K562 (cell line): ENCODE measurements around the gene PPP1R16B. TPM values are rescaled to one million over a fixed set of nuclear protein-coding genes. Genes with fewer than 3 reads are reported as not detected.

Source experiments
- polyA plus RNA-seq, 8 experiments: library from polyadenylated mRNA; depleted of rRNA in 4 of 8; stranded (reverse) in 5 of 8; unstranded in 3 of 8; fragments of >200 nt; fragmentation: Nextera tagmentation in 2 of 8; fragmentation: Illumina TruSeq in 1 of 8; extraction: Ambion mirVana in 2 of 8; extraction: Trizol in 1 of 8; gene quantifications; 2 replicates each; pipeline versions ENCODE4 v1.2.1 to v1.2.3, GENCODE V29; 2011 to 2014; ENCODE audit warnings: inconsistent platforms in 1 of 8, missing spikeins in 1 of 8
- small RNA-seq: library from RNA; depleted of rRNA; stranded (forward); fragments of <200 nt; gene quantifications from one replicate; pipeline ENCODE3, GENCODE V24; 2014
- total RNA-seq, 7 experiments: library from RNA; depleted of rRNA in 6 of 7; stranded (reverse); fragments of >200 nt in 6 of 7; fragmentation: Illumina TruSeq in 2 of 7; extraction: Trizol in 2 of 7; gene quantifications; 2 replicates each; pipeline versions ENCODE4 v1.2.1 to v1.2.3, GENCODE V29; 2011 to 2021; ENCODE audit warnings: low replicate concordance in 1 of 7

Gene PPP1R16B
- total and polyA plus RNA-seq, 9 of the 15 experiments (the other 6 are each of a cell fraction or from before 2014, with no cell fraction given) = 1.5 to 11.5 (median 6.8) TPM

Small RNA genes lying within 50 kb of the gene (small RNA-seq; reads per million reads assigned to genes)
- gene AL023803.1 = 0.26 reads per million

Other genes with a start within 250 kb of the PPP1R16B start
- gene ADIG, start 224.5 kb upstream of the PPP1R16B start, total RNA-seq (2014; rRNA removed) = not detected in 2 replicates
- gene ADIG, start 224.5 kb upstream of the PPP1R16B start, total RNA-seq (2014; rRNA removed; fragmentation: Illumina TruSeq; extraction: Trizol) = not detected in 2 replicates
- gene ADIG, start 224.5 kb upstream of the PPP1R16B start, total RNA-seq (2015; rRNA removed; fragmentation: Illumina TruSeq; extraction: Trizol) = not detected in 2 replicates
- not detected in 2 replicates for gene ADIG, start 224.5 kb upstream of the PPP1R16B start, total RNA-seq (2021)
- gene ADIG, start 224.5 kb upstream of the PPP1R16B start, polyA plus RNA-seq (2011; rRNA removed) = not detected in 2 replicates
- gene ADIG, start 224.5 kb upstream of the PPP1R16B start, polyA plus RNA-seq (2014; fragmentation: Illumina TruSeq; extraction: Trizol) = not detected in 2 replicates
- not detected for gene ADIG, start 224.5 kb upstream of the PPP1R16B start, polyA plus RNA-seq (2014; fragmentation: Nextera tagmentation; extraction: Ambion mirVana)
- gene ADIG, start 224.5 kb upstream of the PPP1R16B start, polyA plus RNA-seq (2014; rRNA removed) = not detected in 2 replicates
- not detected in 2 replicates for gene ARHGAP40, start 203.9 kb upstream of the PPP1R16B start, total RNA-seq (2014; rRNA removed)
- gene ARHGAP40, start 203.9 kb upstream of the PPP1R16B start, total RNA-seq (2014; rRNA removed; fragmentation: Illumina TruSeq; extraction: Trizol) = not detected in 2 replicates
- gene ARHGAP40, start 203.9 kb upstream of the PPP1R16B start, total RNA-seq (2015; rRNA removed; fragmentation: Illumina TruSeq; extraction: Trizol) = not detected in 2 replicates
- gene ARHGAP40, start 203.9 kb upstream of the PPP1R16B start, total RNA-seq (2021) = not detected in 2 replicates
- gene ARHGAP40, start 203.9 kb upstream of the PPP1R16B start, polyA plus RNA-seq (2011; rRNA removed) = not detected in 2 replicates
- gene ARHGAP40, start 203.9 kb upstream of the PPP1R16B start, polyA plus RNA-seq (2014; fragmentation: Illumina TruSeq; extraction: Trizol) = not detected in 2 replicates
- gene ARHGAP40, start 203.9 kb upstream of the PPP1R16B start, polyA plus RNA-seq (2014; fragmentation: Nextera tagmentation; extraction: Ambion mirVana) = not detected
- gene ARHGAP40, start 203.9 kb upstream of the PPP1R16B start, polyA plus RNA-seq (2014; rRNA removed) = not detected in 2 replicates
- gene SLC32A1, start 81.2 kb upstream of the PPP1R16B start, total RNA-seq (2014; rRNA removed) = not detected in 2 replicates
- not detected in 2 replicates for gene SLC32A1, start 81.2 kb upstream of the PPP1R16B start, total RNA-seq (2014; rRNA removed; fragmentation: Illumina TruSeq; extraction: Trizol)
- gene SLC32A1, start 81.2 kb upstream of the PPP1R16B start, total RNA-seq (2015; rRNA removed; fragmentation: Illumina TruSeq; extraction: Trizol) = not detected in 2 replicates
- gene SLC32A1, start 81.2 kb upstream of the PPP1R16B start, total RNA-seq (2021) = not detected in 2 replicates
- gene SLC32A1, start 81.2 kb upstream of the PPP1R16B start, polyA plus RNA-seq (2011; rRNA removed) = not detected in 2 replicates
- not detected in 2 replicates for gene SLC32A1, start 81.2 kb upstream of the PPP1R16B start, polyA plus RNA-seq (2014; fragmentation: Illumina TruSeq; extraction: Trizol)
- gene SLC32A1, start 81.2 kb upstream of the PPP1R16B start, polyA plus RNA-seq (2014; fragmentation: Nextera tagmentation; extraction: Ambion mirVana) = not detected
- not detected in 2 replicates for gene SLC32A1, start 81.2 kb upstream of the PPP1R16B start, polyA plus RNA-seq (2014; rRNA removed)
- gene ACTR5, start 57.2 kb upstream of the PPP1R16B start, total RNA-seq (2014; rRNA removed) = 14.0 and 14.5 TPM in 2 replicates
- 9.5 and 10.0 TPM in 2 replicates for gene ACTR5, start 57.2 kb upstream of the PPP1R16B start, total RNA-seq (2014; rRNA removed; fragmentation: Illumina TruSeq; extraction: Trizol)
- 11.4 and 12.0 TPM in 2 replicates for gene ACTR5, start 57.2 kb upstream of the PPP1R16B start, total RNA-seq (2015; rRNA removed; fragmentation: Illumina TruSeq; extraction: Trizol)
- gene ACTR5, start 57.2 kb upstream of the PPP1R16B start, total RNA-seq (2021) = 13.5 and 14.8 TPM in 2 replicates
- 18.3 and 18.8 TPM in 2 replicates for gene ACTR5, start 57.2 kb upstream of the PPP1R16B start, polyA plus RNA-seq (2011; rRNA removed)
- 10.2 and 12.9 TPM in 2 replicates for gene ACTR5, start 57.2 kb upstream of the PPP1R16B start, polyA plus RNA-seq (2014; fragmentation: Illumina TruSeq; extraction: Trizol)
- gene ACTR5, start 57.2 kb upstream of the PPP1R16B start, polyA plus RNA-seq (2014; fragmentation: Nextera tagmentation; extraction: Ambion mirVana) = 1 to 10 TPM in 1 of 2 experiments, under 1 TPM in 1; 0.93 to 1.8 TPM
- gene ACTR5, start 57.2 kb upstream of the PPP1R16B start, polyA plus RNA-seq (2014; rRNA removed) = 17.7 and 17.9 TPM in 2 replicates
- 43.5 and 64.6 TPM in 2 replicates for gene FAM83D, start 120.7 kb downstream of the PPP1R16B start, total RNA-seq (2014; rRNA removed)
- gene FAM83D, start 120.7 kb downstream of the PPP1R16B start, total RNA-seq (2014; rRNA removed; fragmentation: Illumina TruSeq; extraction: Trizol) = 46.0 and 47.2 TPM in 2 replicates
- gene FAM83D, start 120.7 kb downstream of the PPP1R16B start, total RNA-seq (2015; rRNA removed; fragmentation: Illumina TruSeq; extraction: Trizol) = 38.6 TPM in 2 replicates
- 51.9 and 55.6 TPM in 2 replicates for gene FAM83D, start 120.7 kb downstream of the PPP1R16B start, total RNA-seq (2021)
- gene FAM83D, start 120.7 kb downstream of the PPP1R16B start, polyA plus RNA-seq (2011; rRNA removed) = 66.1 and 79.6 TPM in 2 replicates
- 57.5 and 64.1 TPM in 2 replicates for gene FAM83D, start 120.7 kb downstream of the PPP1R16B start, polyA plus RNA-seq (2014; fragmentation: Illumina TruSeq; extraction: Trizol)
- gene FAM83D, start 120.7 kb downstream of the PPP1R16B start, polyA plus RNA-seq (2014; fragmentation: Nextera tagmentation; extraction: Ambion mirVana) = 1 to 10 TPM; 8.2 to 9.9 TPM
- gene FAM83D, start 120.7 kb downstream of the PPP1R16B start, polyA plus RNA-seq (2014; rRNA removed) = 35.6 and 56.1 TPM in 2 replicates
- gene DHX35, start 156.6 kb downstream of the PPP1R16B start, total RNA-seq (2014; rRNA removed) = 14.9 and 15.8 TPM in 2 replicates
- gene DHX35, start 156.6 kb downstream of the PPP1R16B start, total RNA-seq (2014; rRNA removed; fragmentation: Illumina TruSeq; extraction: Trizol) = 16.3 TPM in 2 replicates
- 17.8 and 18.5 TPM in 2 replicates for gene DHX35, start 156.6 kb downstream of the PPP1R16B start, total RNA-seq (2015; rRNA removed; fragmentation: Illumina TruSeq; extraction: Trizol)
- gene DHX35, start 156.6 kb downstream of the PPP1R16B start, total RNA-seq (2021) = 14.7 and 16.9 TPM in 2 replicates
- gene DHX35, start 156.6 kb downstream of the PPP1R16B start, polyA plus RNA-seq (2011; rRNA removed) = 25.6 and 27.5 TPM in 2 replicates
- gene DHX35, start 156.6 kb downstream of the PPP1R16B start, polyA plus RNA-seq (2014; fragmentation: Illumina TruSeq; extraction: Trizol) = 20.8 and 24.2 TPM in 2 replicates
- 10 to 100 TPM in 1 of 2 experiments, 1 to 10 TPM in 1; 6.5 to 12.0 TPM for gene DHX35, start 156.6 kb downstream of the PPP1R16B start, polyA plus RNA-seq (2014; fragmentation: Nextera tagmentation; extraction: Ambion mirVana)
- 18.2 and 23.6 TPM in 2 replicates for gene DHX35, start 156.6 kb downstream of the PPP1R16B start, polyA plus RNA-seq (2014; rRNA removed)